ENCODE results near the gene ZNF318.
"Not testable (repeated sequence)": the region's sequence is repeated elsewhere in the genome, so short reads cannot be mapped to it uniquely, and the experiment has no call there.

The ZNF318 gene

GRCh38 chr6:43359831-43360230, 9.6 kb downstream of the ZNF318 start:
- no peak for TF ChIP-seq CTCF (IDR thresholded peaks at IDR 0.05; ENCODE audit: low read depth, low read length, poor library complexity, severe bottlenecking)
- Histone ChIP-seq H3K27ac (ENCODE audit: low read depth, low read length) (no peak overlapping the region), H3K9me2 (replicated peaks; ENCODE audit: control insufficient read depth, low read length) (no peaks in the 10 kb centered on the region), H3K9me3 (ENCODE audit: control insufficient read depth, insufficient read depth, low read length) (no peaks in the 10 kb centered on the region), H3K4me1 (ENCODE audit: control insufficient read depth, low read length) (peaks cover 45% of the 10 kb centered on the region), H3K79me2 (ENCODE audit: control insufficient read depth, low read length) (peaks cover 99% of the 10 kb centered on the region), H3F3A (ENCODE audit: control insufficient read depth, insufficient read depth) (no peaks in the 10 kb centered on the region; the same call in 1 of the 2 replicates), H3K4me2 (ENCODE audit: low read length) (no peak overlapping the region), H3K4me3 (ENCODE audit: low read length) (no peak overlapping the region), H4K20me1 (ENCODE audit: control insufficient read depth, insufficient read depth, low read depth, low read length) (peaks cover 26% of the 10 kb centered on the region; the same call in 1 of the 2 replicates), H3K36me3 (ENCODE audit: control insufficient read depth, low read length) (peaks cover 97% of the 10 kb centered on the region), H3K27me3 (ENCODE audit: control insufficient read depth, low read length) (no peaks in the 10 kb centered on the region)

DNA sequence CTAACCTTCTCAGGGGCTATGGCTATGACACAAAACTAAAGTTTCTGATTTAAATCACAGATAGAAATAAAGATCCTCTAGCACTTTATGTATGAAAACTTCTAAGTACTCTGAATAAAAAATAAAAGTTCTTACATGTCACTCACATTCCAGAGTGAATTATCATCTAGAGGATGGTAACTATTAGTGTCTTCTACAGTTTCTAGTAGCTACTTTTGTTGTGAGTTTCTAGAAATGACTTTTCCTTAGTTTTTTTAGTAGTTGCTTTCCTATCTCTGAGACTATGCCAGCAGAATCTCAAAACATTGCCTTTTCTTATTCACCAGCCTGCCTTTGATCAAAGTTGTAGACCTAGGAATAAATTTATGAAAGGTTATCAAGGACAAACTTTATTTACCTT, 10.1 kb downstream of the ZNF318 start:
- Histone ChIP-seq H3K4me2 (ENCODE audit: low read length) (no peak overlapping the region), H3F3A (ENCODE audit: control insufficient read depth, insufficient read depth) (no peaks in the 10 kb centered on the region; the same call in 1 of the 2 replicates), H3K4me3 (ENCODE audit: low read length) (no peak overlapping the region), H3K27ac (ENCODE audit: low read depth, low read length) (no peak overlapping the region), H3K36me3 (ENCODE audit: control insufficient read depth, low read length) (peaks cover 97% of the 10 kb centered on the region), H3K4me1 (ENCODE audit: control insufficient read depth, low read length) (peaks cover 42% of the 10 kb centered on the region), H3K79me2 (ENCODE audit: control insufficient read depth, low read length) (peaks cover 99% of the 10 kb centered on the region), H3K9me2 (replicated peaks; ENCODE audit: control insufficient read depth, low read length) (no peaks in the 10 kb centered on the region), H4K20me1 (ENCODE audit: control insufficient read depth, insufficient read depth, low read depth, low read length) (peaks cover 29% of the 10 kb centered on the region; the same call in 1 of the 2 replicates), H3K27me3 (ENCODE audit: control insufficient read depth, low read length) (no peaks in the 10 kb centered on the region), H3K9me3 (ENCODE audit: control insufficient read depth, insufficient read depth, low read length) (no peaks in the 10 kb centered on the region)
- TF ChIP-seq EZH2phosphoT487 (IDR thresholded peaks at IDR 0.05; ENCODE audit: borderline replicate concordance, low read length) (no peak), CTCF (IDR thresholded peaks at IDR 0.05; ENCODE audit: low read depth, low read length, poor library complexity, severe bottlenecking) (no peak)

GRCh38 chr6:43355862-43356590, 13.4 kb downstream of the ZNF318 start:
- Histone ChIP-seq H3K4me1 (ENCODE audit: control insufficient read depth, low read length) (peaks cover 19% of the 10 kb centered on the region), H3K9me2 (replicated peaks; ENCODE audit: control insufficient read depth, low read length) (no peaks in the 10 kb centered on the region), H3K79me2 (ENCODE audit: control insufficient read depth, low read length) (peaks cover 95% of the 10 kb centered on the region), H3F3A (ENCODE audit: control insufficient read depth, insufficient read depth) (peaks cover 8% of the 10 kb centered on the region; the same call in 1 of the 2 replicates), H3K4me2 (ENCODE audit: low read length) (no peak overlapping the region), H3K4me3 (ENCODE audit: low read length) (no peak overlapping the region), H3K27me3 (ENCODE audit: control insufficient read depth, low read length) (no peaks in the 10 kb centered on the region), H3K36me3 (ENCODE audit: control insufficient read depth, low read length) (peaks cover 97% of the 10 kb centered on the region), H3K9me3 (ENCODE audit: control insufficient read depth, insufficient read depth, low read length) (no peaks in the 10 kb centered on the region), H4K20me1 (ENCODE audit: control insufficient read depth, insufficient read depth, low read depth, low read length) (peaks cover 30% of the 10 kb centered on the region; the same call in 1 of the 2 replicates), H3K27ac (ENCODE audit: low read depth, low read length) (no peak overlapping the region)
- TF ChIP-seq CTCF (IDR thresholded peaks at IDR 0.05; ENCODE audit: low read depth, low read length, poor library complexity, severe bottlenecking): peak; percentile 27
- no peak for TF ChIP-seq EZH2phosphoT487 (IDR thresholded peaks at IDR 0.05; ENCODE audit: borderline replicate concordance, low read length)

DNA sequence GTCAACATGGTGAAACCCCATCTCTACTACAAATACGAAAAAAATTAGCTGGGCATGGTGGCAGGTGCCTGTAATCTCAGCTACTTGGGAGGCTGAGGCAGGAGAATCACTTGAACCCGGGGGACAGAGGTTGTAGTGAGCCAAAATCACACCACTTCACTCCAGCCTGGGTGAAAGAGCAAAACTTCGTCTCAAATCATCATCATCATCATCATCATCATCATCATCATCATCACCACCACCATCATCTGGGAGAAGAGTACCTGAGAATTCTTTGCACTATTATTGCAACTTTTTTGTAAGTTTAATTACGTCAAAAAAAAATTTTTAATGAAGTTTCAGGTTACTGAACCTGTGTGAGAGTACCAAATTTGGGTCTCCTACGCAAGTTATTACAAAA, 17.5 kb downstream of the ZNF318 start:
- H3K9me3 ChIP-seq (ENCODE audit: control insufficient read depth, insufficient read depth, low read length); H3K4me3 ChIP-seq (ENCODE audit: low read length); H3K4me1 ChIP-seq (ENCODE audit: control insufficient read depth, low read length); H3K4me2 ChIP-seq (ENCODE audit: low read length); H3K9me2 ChIP-seq (replicated peaks; ENCODE audit: control insufficient read depth, low read length); H3K27me3 ChIP-seq (ENCODE audit: control insufficient read depth, low read length); H3K27ac ChIP-seq (ENCODE audit: low read depth, low read length): not testable (repeated sequence)
- H3K79me2 ChIP-seq (ENCODE audit: control insufficient read depth, low read length): peaks cover 91% of the 10 kb centered on the region
- peaks cover 97% of the 10 kb centered on the region for H3K36me3 ChIP-seq (ENCODE audit: control insufficient read depth, low read length)
- 0 out of 2 replicates have a peak, but pooled peaks cover 19% of the 10 kb centered on the region for H3F3A ChIP-seq (ENCODE audit: control insufficient read depth, insufficient read depth)
- H4K20me1 ChIP-seq (ENCODE audit: control insufficient read depth, insufficient read depth, low read depth, low read length): peaks cover 11% of the 10 kb centered on the region; the same call in 1 of the 2 replicates
